IMR-90 (cell line): ENCODE results near the gene SLC39A11.

Source experiments
- CEBPB ChIP-seq: IDR thresholded peaks from 2 replicates; pipeline ENCODE4 v1.6.1; 2012; ENCODE audit warnings: low read depth, low read length, improper control_type of control experiment
- CTCF ChIP-seq: conservative IDR thresholded peaks from 2 replicates; pipeline ENCODE4 v1.5.1; 2012; ENCODE audit warnings: mild to moderate bottlenecking, low read depth, low read length, improper control_type of control experiment
- FOS ChIP-seq: fragments of 150-350 bp; IDR thresholded peaks from 2 replicates; pipeline ENCODE4 v1.6.1; 2016; ENCODE audit warnings: low read depth, low read length
- MXI1 ChIP-seq: IDR thresholded peaks from 2 replicates; pipeline ENCODE4 v1.6.1; 2012; ENCODE audit warnings: low read depth, mild to moderate bottlenecking, low read length, moderate library complexity, borderline replicate concordance
- NFE2L2 ChIP-seq: fragments of 150-350 bp; IDR thresholded peaks from 2 replicates; pipeline ENCODE4 v1.6.1; 2016; ENCODE audit warnings: low read depth, mild to moderate bottlenecking, low read length
- POLR2A ChIP-seq: IDR thresholded peaks from 2 replicates; pipeline ENCODE4 v1.6.1; 2012; ENCODE audit warnings: mild to moderate bottlenecking, low read depth, low read length
- RFX5 ChIP-seq: IDR thresholded peaks from 2 replicates; pipeline ENCODE4 v1.8.0; 2012; ENCODE audit warnings: low read depth, mild to moderate bottlenecking, low read length, moderate library complexity

DNA sequence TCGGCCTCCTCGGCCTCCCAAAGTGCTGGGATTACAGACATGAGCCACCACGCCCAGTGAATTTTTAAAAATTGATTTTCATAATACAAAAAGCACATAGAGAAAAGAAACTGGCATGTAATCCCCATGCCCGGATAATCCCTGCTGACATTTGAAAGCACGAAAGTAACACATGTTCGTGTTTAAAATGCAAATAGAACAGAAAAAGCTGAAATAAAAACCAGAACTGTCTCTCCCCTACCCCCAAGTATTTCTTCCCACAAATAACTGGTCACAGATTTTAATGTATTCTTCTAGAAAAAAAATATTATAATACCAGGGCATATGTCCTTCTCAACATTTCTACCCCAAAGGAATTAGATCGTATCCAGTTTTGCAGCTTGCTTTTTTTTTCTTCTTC lies 222.9 kb downstream of the SLC39A11 start:
- TF ChIP-seq NFE2L2 (no peak), POLR2A (no peak), CEBPB (no peak), CTCF (no peak), RFX5 (no peak), MXI1 (no peak), FOS (no peak)
